Liver (tissue), 9 donors: Measurements from ENCODE around the gene ARHGAP32. TPM values are rescaled to one million over a fixed set of nuclear protein-coding genes. Genes with fewer than 3 reads are reported as not detected.

Experiments used
- DNase-seq: peaks from one replicate; pipeline ENCODE4 v3.0.0-alpha.2; 2017; ENCODE audit warnings: low spot score
- H3K27ac ChIP-seq, 2 donors: one replicate each; pipeline ENCODE4 v1.7.0; 2013; ENCODE audit warnings: inconsistent platforms in 2 of 2, low read length in 2 of 2, control low read depth in 1 of 2, low read depth in 1 of 2, mild to moderate bottlenecking in 1 of 2
- H3K27me3 ChIP-seq, 4 donors: one replicate each; pipeline versions ENCODE4 v1.6.1 to v1.7.0; 2013; ENCODE audit warnings: low read length in 3 of 4, inconsistent platforms in 1 of 4, mild to moderate bottlenecking in 1 of 4, moderate library complexity in 1 of 4; ENCODE audit not compliant: control insufficient read depth in 4 of 4, insufficient read depth in 4 of 4
- H3K36me3 ChIP-seq, 4 donors: one replicate each; pipeline versions ENCODE4 v1.6.1 to v1.7.0; 2013; ENCODE audit warnings: low read length in 3 of 4, mild to moderate bottlenecking in 3 of 4, low read depth in 1 of 4, moderate library complexity in 1 of 4; ENCODE audit not compliant: control insufficient read depth in 4 of 4, insufficient read depth in 3 of 4
- H3K4me1 ChIP-seq, 4 donors: one replicate each; pipeline versions ENCODE4 v1.6.1 to v1.7.0; 2013; ENCODE audit warnings: low read length in 3 of 4, mild to moderate bottlenecking in 3 of 4, moderate library complexity in 1 of 4; ENCODE audit not compliant: control insufficient read depth in 4 of 4, insufficient read depth in 4 of 4
- H3K4me3 ChIP-seq, 3 donors: one replicate each; pipeline versions ENCODE4 v1.6.1 to v1.7.0; 2013; ENCODE audit warnings: low read length in 3 of 3, control low read depth in 1 of 3, low read depth in 1 of 3, mild to moderate bottlenecking in 1 of 3
- H3K9ac ChIP-seq, 2 donors: one replicate each; pipeline ENCODE4 v1.7.0; 2013; ENCODE audit warnings: low read length in 2 of 2, mild to moderate bottlenecking in 2 of 2, moderate library complexity in 2 of 2, control low read depth in 1 of 2, low read depth in 1 of 2
- H3K9me3 ChIP-seq, 4 donors: one replicate each; pipeline versions ENCODE4 v1.6.1 to v1.7.0; 2013; ENCODE audit warnings: low read length in 3 of 4; ENCODE audit not compliant: control insufficient read depth in 4 of 4
- ATF3 ChIP-seq: IDR thresholded peaks from 2 replicates; pipeline ENCODE4 v1.6.1; 2016; ENCODE audit warnings: antibody characterized with exemption
- CTCF ChIP-seq: fragments of 150-350 bp; IDR thresholded peaks from 2 replicates; pipeline ENCODE4 v1.5.1; 2017; ENCODE audit warnings: improper control_type of control experiment, low read depth, low read length; ENCODE audit not compliant: missing input control
- EGR1 ChIP-seq, 2 donors: IDR thresholded peaks; 2 replicates each; pipeline ENCODE4 v1.6.1; 2016 to 2018; ENCODE audit warnings: antibody characterized with exemption in 2 of 2, low read depth in 2 of 2
- FOXA1 ChIP-seq: IDR thresholded peaks from 2 replicates; pipeline ENCODE4 v1.6.1; 2016; ENCODE audit warnings: antibody characterized with exemption
- FOXA2 ChIP-seq: IDR thresholded peaks from 2 replicates; pipeline ENCODE4 v1.6.1; 2016; ENCODE audit warnings: antibody characterized with exemption
- GABPA ChIP-seq, 2 donors: IDR thresholded peaks in 1 of 2; conservative IDR thresholded peaks in 1 of 2; 2 replicates each; pipeline ENCODE4 v1.6.1; 2016; ENCODE audit warnings: antibody characterized with exemption in 2 of 2, mild to moderate bottlenecking in 1 of 2, moderate library complexity in 1 of 2
- HNF4A ChIP-seq, 2 donors: conservative IDR thresholded peaks; 2 replicates each; pipeline ENCODE4 v1.6.1; 2016; ENCODE audit warnings: antibody characterized with exemption in 2 of 2, mild to moderate bottlenecking in 2 of 2
- HNF4G ChIP-seq: IDR thresholded peaks from 2 replicates; pipeline ENCODE4 v1.6.1; 2016; ENCODE audit warnings: antibody characterized with exemption
- JUND ChIP-seq, 2 donors: IDR thresholded peaks; 2 replicates each; pipeline ENCODE4 v1.6.1; 2016; ENCODE audit warnings: antibody characterized with exemption in 2 of 2
- MAX ChIP-seq: IDR thresholded peaks from 2 replicates; pipeline ENCODE4 v1.6.1; 2016; ENCODE audit warnings: antibody characterized with exemption
- NR2F2 ChIP-seq: IDR thresholded peaks from 2 replicates; pipeline ENCODE4 v1.6.1; 2016; ENCODE audit warnings: antibody characterized with exemption
- RAD21 ChIP-seq, 2 donors: IDR thresholded peaks; 2 replicates each; pipeline ENCODE4 v1.6.1; 2016; ENCODE audit warnings: antibody characterized with exemption in 2 of 2, mild to moderate bottlenecking in 2 of 2
- REST ChIP-seq: IDR thresholded peaks from 2 replicates; pipeline ENCODE4 v1.6.1; 2016; ENCODE audit warnings: antibody characterized with exemption, mild to moderate bottlenecking
- RXRA ChIP-seq, 2 donors: IDR thresholded peaks; 2 replicates each; pipeline ENCODE4 v1.6.1; 2017 to 2018; ENCODE audit warnings: antibody characterized with exemption in 2 of 2, mild to moderate bottlenecking in 1 of 2
- SP1 ChIP-seq: IDR thresholded peaks from 2 replicates; pipeline ENCODE4 v1.6.1; 2018; ENCODE audit warnings: antibody characterized with exemption, mild to moderate bottlenecking
- YY1 ChIP-seq: IDR thresholded peaks from 2 replicates; pipeline ENCODE4 v1.6.1; 2016; ENCODE audit warnings: antibody characterized with exemption, mild to moderate bottlenecking
- ZBTB33 ChIP-seq: IDR thresholded peaks from 2 replicates; pipeline ENCODE4 v1.6.1; 2016; ENCODE audit warnings: antibody characterized with exemption
- WGBS: extraction: QIAGEN DNeasy Blood & Tissue Kit; methylation state at CpG from one replicate; pipeline ENCODE4 v1.1.7; 2013; 5-methylcytosine and 5-hydroxymethylcytosine counted together
- polyA plus RNA-seq, 2 donors: library from polyadenylated mRNA; stranded (reverse) in 1 of 2; unstranded in 1 of 2; fragments of 200-250 nt in 1 of 2; fragments of >200 nt in 1 of 2; fragmentation: Nextera tagmentation in 1 of 2; extraction: Ambion mirVana in 1 of 2; gene quantifications; one replicate each; pipeline versions ENCODE4 v1.2.1 to v1.2.3, GENCODE V29; 2013 to 2015
- total RNA-seq, 2 donors: library from RNA; depleted of rRNA; stranded (reverse); fragments of >200 nt; gene quantifications; one replicate each; pipeline ENCODE4 v1.2.3, GENCODE V29; 2014
- donor health status: healthy.
- donor health status: healthy.
- donor health status: healthy.
- donor health status: healthy.
- donor health status: healthy.

Gene ARHGAP32
- total and polyA plus RNA-seq, 4 donors: 1.8 to 13.1 (median 2.6) TPM

GRCh38 chr11:128970598-128971190 lies 221.4 kb downstream of the ARHGAP32 start:
- no peak overlapping the region for H3K27ac ChIP-seq
- peaks cover 2 to 66% (median 47%) of the 10 kb centered on the region in 4 donors for H3K36me3 ChIP-seq
- H3K4me3 ChIP-seq: no peak overlapping the region
- no peaks in the 10 kb centered on the region for H3K9me3 ChIP-seq
- no peaks in the 10 kb centered on the region for H3K27me3 ChIP-seq
- H3K9ac ChIP-seq: no peak overlapping the region
- H3K4me1 ChIP-seq: no peaks in the 10 kb centered on the region
- WGBS: 95% methylated on average over 13 of the region's 13 CpGs
- DNase-seq: no peak
- TF ChIP-seq NR2F2: no peak
- no peak for TF ChIP-seq ZBTB33
- TF ChIP-seq EGR1 (IDR thresholded peaks at IDR 0.05; ENCODE audit: low read depth in 2 of 2): no peak
- TF ChIP-seq SP1: no peak
- TF ChIP-seq MAX: no peak
- TF ChIP-seq FOXA1: no peak
- TF ChIP-seq REST: no peak
- no peak for TF ChIP-seq RXRA (IDR thresholded peaks at IDR 0.05)
- TF ChIP-seq JUND (IDR thresholded peaks at IDR 0.05): no peak
- TF ChIP-seq ATF3: no peak
- TF ChIP-seq FOXA2: no peak
- no peak for TF ChIP-seq RAD21 (IDR thresholded peaks at IDR 0.05)

GRCh38 chr11:128968916-128969315 lies 223.2 kb downstream of the ARHGAP32 start:
- WGBS: 96% methylated on average over 9 of the region's 9 CpGs
- Histone ChIP-seq H3K27ac (no peak overlapping the region), H3K4me3 (no peak overlapping the region), H3K27me3 (no peaks in the 10 kb centered on the region), H3K9ac (no peak overlapping the region), H3K4me1 (no peaks in the 10 kb centered on the region), H3K36me3 (peaks cover 2 to 54% (median 39%) of the 10 kb centered on the region in 4 donors), H3K9me3 (no peaks in the 10 kb centered on the region)
- DNase-seq: no peak
- TF ChIP-seq REST (no peak), FOXA2 (no peak), JUND (IDR thresholded peaks at IDR 0.05) (no peak), YY1 (no peak), ZBTB33 (no peak), GABPA (IDR thresholded peaks at IDR 0.05 in 1 of 2, conservative IDR thresholded peaks at IDR 0.05 in 1 of 2) (no peak), MAX (no peak), EGR1 (IDR thresholded peaks at IDR 0.05; ENCODE audit: low read depth in 2 of 2) (no peak), HNF4A (conservative IDR thresholded peaks at IDR 0.05) (no peak), CTCF (no peak), SP1 (no peak), RAD21 (IDR thresholded peaks at IDR 0.05) (no peak), HNF4G (no peak), RXRA (IDR thresholded peaks at IDR 0.05) (no peak)
